Keratinocyte (primary cell): Measurements from ENCODE around the gene IPO11.

Source experiments
- EZH2 ChIP-seq: IDR thresholded peaks from one replicate; pipeline ENCODE4 v1.6.1; 2012; ENCODE audit warnings: inconsistent platforms, mild to moderate bottlenecking, low read length, moderate library complexity
- TF ChIP-seq, protein P1 (sequence below), 3 experiments: IDR thresholded peaks in 1 of 3; conservative IDR thresholded peaks in 1 of 3; optimal IDR thresholded peaks in 1 of 3; 2 replicates in 2 of 3; 3 replicates in 1 of 3; pipeline versions ENCODE3 to v1.5.1; 2011; ENCODE audit warnings: low read length in 3 of 3, mild to moderate bottlenecking in 3 of 3, moderate library complexity in 2 of 3, control low read depth in 1 of 3, inconsistent platforms in 1 of 3; ENCODE audit not compliant: insufficient read depth in 2 of 3; ENCODE audit errors: extremely low read depth in 1 of 3

DNA sequence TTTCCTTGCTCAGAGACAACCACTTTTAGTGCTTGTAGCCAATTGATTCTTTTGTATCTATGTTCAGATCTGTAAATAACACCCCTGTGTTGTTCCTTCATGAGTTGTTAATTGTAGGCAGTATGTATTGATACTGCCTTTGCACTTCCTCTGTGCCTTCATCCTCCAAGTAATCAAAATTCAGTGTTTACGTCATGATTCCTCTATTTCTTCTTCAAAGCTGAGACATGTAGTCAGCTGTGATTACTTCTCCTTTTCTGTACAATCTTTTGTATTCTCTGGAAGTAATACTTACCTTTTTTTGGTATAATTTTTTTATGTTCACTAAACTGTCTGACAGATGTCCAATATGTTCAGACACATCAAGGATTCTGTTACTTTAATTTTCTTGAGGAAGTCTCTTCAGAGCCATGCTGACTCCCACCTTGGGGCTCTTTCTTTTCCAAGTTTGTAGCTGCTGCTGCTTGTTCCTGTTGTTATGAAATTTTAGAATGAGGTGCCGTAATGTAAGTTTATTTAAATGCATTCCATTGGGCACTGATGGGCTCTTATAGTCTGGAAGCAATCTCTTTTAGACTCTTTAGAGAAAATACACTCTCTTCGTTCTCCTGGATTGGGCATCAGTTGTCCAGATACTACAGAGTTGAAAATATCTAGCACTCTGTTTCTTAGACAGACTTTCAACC, 135.5 kb downstream of the IPO11 start:
- TF ChIP-seq EZH2, result no peak
- TF ChIP-seq, protein P1, sequence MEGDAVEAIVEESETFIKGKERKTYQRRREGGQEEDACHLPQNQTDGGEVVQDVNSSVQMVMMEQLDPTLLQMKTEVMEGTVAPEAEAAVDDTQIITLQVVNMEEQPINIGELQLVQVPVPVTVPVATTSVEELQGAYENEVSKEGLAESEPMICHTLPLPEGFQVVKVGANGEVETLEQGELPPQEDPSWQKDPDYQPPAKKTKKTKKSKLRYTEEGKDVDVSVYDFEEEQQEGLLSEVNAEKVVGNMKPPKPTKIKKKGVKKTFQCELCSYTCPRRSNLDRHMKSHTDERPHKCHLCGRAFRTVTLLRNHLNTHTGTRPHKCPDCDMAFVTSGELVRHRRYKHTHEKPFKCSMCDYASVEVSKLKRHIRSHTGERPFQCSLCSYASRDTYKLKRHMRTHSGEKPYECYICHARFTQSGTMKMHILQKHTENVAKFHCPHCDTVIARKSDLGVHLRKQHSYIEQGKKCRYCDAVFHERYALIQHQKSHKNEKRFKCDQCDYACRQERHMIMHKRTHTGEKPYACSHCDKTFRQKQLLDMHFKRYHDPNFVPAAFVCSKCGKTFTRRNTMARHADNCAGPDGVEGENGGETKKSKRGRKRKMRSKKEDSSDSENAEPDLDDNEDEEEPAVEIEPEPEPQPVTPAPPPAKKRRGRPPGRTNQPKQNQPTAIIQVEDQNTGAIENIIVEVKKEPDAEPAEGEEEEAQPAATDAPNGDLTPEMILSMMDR (optimal IDR thresholded peaks at IDR 0.05 in 1 of 3, IDR thresholded peaks at IDR 0.05 in 1 of 3, conservative IDR thresholded peaks at IDR 0.05 in 1 of 3; ENCODE audit: extremely low read depth in 1 of 3, insufficient read depth in 2 of 3, low read length in 3 of 3), result no peak
